Measurements from ENCODE around the gene HELZ.
"Not testable (repeated sequence)": the region's sequence is repeated elsewhere in the genome, so short reads cannot be mapped to it uniquely, and the experiment has no call there.

HELZ gene

GRCh38 chr17:67180275-67180674 lies 64.7 kb downstream of the HELZ start:
- no peak for DNase-seq

DNA sequence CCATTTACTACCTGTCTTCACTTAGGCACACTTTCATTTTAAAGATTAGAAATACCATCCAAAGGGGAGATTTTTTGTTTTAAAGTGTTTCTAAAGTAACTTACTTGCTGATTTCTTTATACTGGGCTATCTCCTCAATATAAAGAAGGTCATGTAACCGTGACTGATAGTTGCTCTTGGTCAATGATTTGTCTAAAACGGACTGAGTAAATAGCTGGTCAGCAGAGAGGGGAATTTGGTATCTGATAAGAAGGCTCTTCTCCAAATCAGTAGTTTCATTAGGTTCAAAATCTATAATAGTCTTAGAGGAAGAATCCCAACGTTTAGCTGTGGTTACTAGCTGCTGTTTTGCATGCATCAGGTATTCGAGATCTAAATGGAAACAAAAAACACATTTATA lies 66.4 kb downstream of the HELZ start:
- no peak for DNase-seq

DNA sequence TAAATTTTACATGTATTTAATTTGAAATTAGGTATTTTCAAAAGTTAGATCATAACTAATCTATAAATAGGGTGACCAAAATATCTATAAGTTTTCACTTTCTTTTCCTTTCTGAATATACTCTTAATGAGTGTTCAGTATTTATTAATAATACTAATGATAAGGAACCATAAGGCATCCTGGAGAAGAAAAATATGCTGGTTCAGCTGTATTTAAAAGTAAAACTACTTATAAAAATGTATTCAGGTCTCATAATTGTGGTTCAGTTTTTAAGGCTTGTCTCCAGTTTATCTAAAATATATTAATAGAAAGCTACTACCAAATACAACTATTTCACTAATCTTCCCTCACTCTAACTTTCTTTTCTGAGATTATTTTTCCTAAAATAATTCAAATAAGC lies 67.3 kb downstream of the HELZ start:
- no peak for DNase-seq

DNA sequence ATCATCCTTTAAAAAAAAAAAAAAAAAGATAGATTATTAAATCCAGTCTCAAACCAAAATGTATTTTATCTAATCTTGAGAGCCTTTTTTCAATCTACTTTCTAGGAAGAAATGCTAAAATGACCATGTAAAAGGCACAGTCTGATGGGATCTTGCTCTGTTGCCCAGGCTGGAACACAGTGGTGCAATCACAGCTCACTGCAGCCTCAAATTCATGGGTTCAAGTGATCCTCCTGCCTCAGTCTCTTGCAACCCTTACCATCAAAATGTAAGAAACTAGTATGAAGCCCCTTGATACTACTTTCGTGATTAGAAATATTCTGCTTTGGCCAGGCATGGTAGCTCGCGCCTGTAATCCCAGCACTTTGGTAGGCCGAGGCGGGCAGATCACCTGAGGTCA lies 70.8 kb downstream of the HELZ start:
- no peak for DNase-seq

- no peak for DNase-seq
Measured at GRCh38 chr17:67171560-67171959, 73.4 kb downstream of the HELZ start.

DNA sequence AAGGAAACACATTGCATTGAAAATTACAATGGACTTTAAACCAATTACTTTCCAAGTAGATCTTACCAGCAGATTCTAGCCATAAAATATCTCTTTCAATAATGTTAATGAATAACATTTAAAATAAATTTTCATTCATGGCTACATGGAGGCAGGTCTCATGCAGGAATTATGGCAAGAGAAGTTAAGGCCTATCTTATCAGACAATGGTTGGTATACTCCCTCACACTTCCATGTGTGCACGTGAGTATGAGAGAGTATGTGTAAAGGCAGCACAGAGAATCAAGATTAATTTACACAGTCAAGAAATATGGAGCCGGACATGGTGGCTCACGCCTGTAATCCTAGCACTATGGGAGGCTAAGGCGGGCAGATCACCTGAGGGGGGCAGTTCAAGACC lies 76.5 kb downstream of the HELZ start:
- DNase-seq: no peak

- DNase-seq: no peak
Measured at GRCh38 chr17:67165201-67165600, 79.8 kb downstream of the HELZ start.

GRCh38 chr17:67164302-67164701 lies 80.7 kb downstream of the HELZ start:
- no peak for DNase-seq

- no peak for DNase-seq
Measured at GRCh38 chr17:67162771-67163170, 82.2 kb downstream of the HELZ start.

- DNase-seq: no peak
Measured at GRCh38 chr17:67161573-67161972, 83.4 kb downstream of the HELZ start.

DNA sequence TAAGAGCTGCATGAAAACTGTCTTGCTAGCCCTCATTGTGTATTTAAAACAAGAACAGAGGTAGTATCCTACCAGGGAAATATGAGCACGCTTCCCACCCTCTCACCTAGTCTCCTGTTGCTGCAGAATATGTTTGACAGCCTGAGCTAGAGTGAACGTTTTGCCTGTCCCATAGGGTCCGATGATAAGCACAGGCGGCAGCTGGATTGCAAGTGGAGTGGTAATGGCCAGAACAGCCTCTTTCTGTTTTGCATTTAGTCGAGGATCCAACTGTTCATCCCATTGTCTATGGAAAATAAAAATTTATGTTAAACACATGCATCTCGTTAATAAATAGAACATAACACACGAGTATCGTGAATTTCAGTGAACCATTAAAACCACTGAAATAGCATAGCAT lies 84.2 kb downstream of the HELZ start:
- DNase-seq: no peak

DNA sequence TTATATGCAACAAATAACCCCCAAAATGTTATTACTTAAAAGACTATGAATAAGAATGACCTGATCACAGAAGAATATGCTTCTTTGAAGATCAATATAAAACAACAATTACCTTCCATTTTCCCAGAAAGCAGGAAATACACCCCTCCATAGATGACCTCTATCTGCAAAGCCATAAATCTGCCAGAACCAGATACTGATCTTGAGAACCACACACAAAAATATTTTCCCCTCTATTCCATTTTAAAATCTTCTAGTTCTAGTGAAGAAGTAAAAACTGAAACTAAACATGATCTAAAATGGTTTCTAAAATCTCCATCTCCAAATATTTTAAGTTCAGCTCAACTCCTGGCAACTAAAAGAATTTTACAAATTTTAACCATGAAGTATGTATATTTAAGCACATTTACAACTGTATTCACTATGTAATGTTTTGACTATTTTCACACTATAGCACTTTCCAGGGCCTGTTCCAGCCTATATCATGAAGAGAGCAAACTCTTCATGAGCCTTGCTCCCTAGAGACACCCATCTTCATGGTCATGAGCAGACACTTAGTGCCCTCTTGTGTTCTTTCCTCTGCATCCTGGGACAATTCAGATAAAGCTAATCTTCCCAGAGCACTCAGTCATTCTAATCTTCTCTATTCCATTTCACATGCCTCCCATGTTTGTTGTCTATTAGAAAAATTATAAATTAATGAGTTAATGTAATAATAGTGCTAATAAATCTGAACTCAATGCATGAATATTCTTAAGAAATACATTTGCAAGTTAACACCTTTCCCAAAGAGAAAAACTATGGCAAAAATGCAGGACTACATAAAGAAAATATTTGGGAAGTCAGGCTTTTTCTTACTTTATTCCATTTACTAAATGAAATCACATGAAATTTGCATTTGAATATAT lies 87.0 kb downstream of the HELZ start:
- DNase-seq: no peak

DNA sequence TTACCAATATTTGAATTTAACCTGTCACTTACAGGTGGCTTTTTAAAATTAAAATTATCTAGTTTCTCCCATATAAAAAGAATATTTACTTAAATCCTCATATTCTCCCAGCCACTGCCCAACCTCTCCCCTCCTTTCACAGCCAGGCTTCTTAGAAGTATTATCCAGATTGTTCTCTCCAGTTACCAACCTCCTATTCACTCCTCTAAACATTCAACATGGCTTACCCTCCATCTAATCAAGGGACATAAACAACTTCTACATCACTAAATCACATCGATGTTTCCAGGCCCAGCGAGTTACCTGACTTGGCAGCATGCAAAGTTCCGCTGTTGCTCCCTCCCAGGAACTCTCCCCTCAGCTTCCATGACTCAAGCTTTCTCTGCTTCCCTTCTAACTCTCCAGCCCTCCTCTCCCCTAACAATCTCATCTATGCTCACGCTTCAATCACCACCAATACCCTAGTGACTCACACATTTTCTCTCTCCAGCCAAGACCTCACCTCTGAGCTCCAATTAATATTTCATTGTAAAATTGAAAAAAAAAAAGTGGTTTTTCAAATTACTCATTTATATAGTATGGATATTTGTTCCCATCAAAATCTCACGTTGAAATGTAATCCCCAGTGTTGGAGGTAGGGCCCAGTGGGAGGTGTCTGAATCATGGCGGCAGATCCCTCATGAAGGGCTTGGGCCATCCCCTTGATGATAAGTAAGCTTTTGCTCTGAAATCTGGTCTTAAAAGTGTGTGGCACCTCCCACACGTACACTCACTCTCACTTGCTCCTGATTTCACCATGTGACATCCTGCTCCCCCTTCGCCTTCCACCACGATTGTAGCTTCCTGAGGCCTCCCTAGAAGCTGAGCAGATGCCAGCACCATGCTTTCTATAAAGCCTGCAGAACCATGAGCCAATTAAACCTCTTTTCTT lies 88.5 kb downstream of the HELZ start:
- no peak for DNase-seq

- DNase-seq: no peak
Measured at GRCh38 chr17:67152824-67153223, 92.2 kb downstream of the HELZ start.

GRCh38 chr17:67151717-67152116 lies 93.3 kb downstream of the HELZ start:
- DNase-seq: no peak

DNA sequence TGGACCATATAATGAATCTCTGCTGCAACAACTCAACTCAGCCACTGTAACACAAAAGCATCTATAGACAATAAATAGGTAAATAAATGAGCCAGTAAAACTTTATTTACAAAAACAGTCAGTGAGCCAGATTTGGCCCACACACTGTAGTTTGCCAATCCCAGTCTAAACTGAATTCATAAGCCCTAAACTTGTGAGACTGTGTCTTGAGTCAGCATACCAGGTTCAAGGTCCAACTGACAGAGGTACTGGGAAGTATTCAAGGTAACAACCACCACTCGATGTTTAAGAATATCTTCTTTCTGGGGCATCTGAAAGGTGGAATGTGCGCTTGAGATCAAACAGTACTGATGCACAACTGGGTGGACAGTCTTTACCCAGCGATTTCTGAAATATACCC lies 94.2 kb downstream of the HELZ start:
- DNase-seq: no peak

DNA sequence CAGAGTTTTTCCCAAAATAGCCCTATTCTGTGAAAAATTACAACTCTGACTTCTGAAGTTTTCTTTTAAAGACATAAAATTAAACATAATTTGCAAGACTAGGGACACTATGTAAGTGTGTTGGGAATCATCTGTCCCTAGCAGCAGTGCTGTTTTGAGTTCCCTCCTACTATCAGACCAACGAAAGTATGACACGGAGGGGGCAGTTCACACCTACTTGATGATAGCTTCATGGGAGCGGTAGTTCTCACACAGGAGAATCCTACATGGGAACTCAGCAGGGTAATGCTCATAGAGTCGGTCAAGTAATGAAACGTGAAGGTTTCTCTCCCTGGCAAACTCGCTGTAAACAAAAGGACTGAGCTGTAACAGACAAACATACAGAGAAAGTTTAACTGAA lies 96.6 kb downstream of the HELZ start:
- DNase-seq: no peak

GRCh38 chr17:67145183-67145805 lies 99.7 kb downstream of the HELZ start:
- no peak for DNase-seq

- DNase-seq: no peak
Measured at GRCh38 chr17:67143318-67143717, 101.7 kb downstream of the HELZ start.

- DNase-seq: not testable (repeated sequence)
Measured at GRCh38 chr17:67142030-67142429, 103.0 kb downstream of the HELZ start.

DNA sequence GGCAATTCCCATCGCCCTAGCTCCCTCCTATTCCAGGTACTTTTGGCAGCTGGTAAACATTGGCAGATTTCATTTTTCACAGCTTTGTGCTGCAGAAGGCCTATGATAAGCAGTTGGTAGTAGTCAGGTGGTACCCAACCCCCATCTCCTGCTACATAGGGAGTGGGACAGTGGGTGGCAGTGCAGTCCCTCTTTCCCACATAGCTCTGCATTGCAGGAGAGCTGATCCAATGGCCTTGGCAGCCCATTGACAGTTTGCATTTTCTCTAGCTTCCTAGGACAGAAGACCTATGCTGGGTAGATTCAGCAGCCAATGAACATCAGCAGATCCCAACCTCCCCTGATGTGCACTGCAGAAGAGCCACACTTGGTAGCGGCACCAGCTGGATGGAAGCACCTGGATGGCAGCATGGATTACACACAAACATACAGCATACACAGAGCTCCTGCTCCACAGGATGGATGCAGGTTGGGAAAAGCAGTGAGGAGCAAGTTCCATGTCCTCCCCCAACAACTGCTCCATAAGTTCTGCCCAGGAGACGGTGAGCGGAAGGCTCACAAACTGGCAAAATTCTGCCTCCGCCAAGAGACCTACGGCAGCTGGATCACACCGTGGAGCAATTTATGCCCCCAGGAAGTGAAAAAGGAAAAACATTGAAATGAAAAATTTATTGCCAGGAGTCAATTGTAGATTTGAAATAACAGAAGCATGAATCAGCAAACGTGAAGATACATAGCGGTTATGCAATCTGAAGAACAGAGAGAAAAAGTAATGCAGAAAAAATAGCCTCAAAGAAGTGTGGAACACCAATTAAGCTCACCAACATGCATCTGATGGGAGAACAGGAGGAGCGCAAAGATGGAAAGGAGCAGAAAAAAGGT lies 105.0 kb downstream of the HELZ start:
- no peak for DNase-seq

GRCh38 chr17:67139289-67139688 lies 105.7 kb downstream of the HELZ start:
- DNase-seq: no peak

Measured in stimulated activated CD4-positive, alpha-beta T cell treated with anti-CD3 and anti-CD28 coated beads, Interleukin-4, amount 100 ng/mL, for 1 hour (primary cell).